ENCODE results near the gene HIPK2.

The HIPK2 gene

DNA sequence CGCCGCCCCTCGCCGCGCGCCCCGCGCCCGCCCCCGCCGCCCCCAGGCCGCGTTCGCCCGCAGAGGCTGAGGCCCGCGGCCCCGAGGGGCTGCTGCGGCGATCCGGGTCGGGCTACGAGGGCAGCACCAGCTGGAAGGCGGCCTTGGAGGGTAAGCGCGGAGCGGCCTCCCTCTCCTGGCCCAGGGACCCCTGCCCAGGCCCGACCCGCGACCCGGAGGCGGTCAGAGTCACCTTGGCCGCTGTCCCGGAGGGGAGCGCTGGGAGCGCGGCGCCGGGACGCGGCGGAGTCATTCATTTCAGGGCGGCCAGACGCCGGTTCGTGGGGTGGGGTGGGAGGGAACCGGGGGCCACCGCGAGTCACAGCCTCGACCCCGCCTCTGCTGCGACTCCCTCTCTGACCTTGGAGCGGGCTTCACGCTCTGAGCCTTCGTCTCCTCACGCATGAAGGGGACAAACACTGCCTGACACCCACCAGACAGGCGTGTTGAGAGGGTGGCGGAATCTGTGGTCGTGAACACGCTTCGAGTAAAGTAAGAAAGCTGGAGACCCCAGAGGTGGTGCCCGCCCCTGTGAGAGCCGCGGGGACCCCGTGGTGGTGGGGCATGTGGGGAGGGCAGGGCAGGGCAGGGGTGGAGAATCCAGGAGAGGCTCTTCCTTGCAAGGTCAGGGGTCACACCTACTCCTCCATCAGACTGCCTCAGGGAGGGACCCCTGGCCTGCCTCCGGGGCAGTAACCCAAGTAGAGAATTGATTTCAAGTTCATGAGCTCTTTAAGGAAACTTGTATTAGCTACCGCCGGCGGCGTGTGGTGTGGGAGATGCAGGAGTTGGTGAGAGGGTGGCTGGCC lies 253.6 kb downstream of the HIPK2 start:
- no peak for DNase-seq

DNA sequence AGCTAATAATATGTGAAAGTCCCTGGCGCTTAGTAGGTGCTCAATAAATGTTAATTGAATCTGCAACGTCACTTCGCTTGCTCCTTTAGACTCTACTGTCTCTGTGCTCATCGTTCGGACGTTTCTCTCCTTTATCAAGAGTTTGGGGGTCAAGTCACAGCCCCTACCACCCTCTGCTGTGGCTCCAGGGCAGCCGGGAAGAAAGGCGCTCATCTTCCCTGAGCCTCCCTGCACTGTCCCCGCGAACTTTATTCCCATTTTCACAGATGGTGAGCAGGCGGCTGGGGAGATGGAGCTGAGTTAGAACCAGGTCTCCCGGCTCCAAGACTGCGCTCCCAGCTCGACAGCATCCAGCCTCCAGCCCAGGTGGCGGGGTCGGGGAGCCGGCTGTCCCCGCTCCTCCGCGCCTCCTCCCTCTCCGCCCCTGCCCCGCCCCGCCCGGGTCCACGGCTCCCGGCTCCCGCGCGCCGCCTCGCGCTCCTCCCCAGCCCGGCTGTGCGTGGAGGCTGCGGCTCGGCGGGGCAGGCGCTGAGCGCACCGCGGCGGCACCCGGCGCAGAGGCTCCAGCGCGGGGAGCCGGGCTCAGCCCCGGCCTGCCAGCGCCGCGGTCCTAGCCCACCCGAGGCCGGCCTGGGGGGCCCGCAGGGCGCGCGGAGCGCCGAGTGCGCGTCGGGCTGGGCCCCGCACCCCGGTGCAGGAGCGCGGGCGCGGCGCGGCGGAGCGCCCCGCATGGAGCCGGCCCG lies 254.4 kb downstream of the HIPK2 start, which contains the start of gene CLEC2L:
Gene CLEC2L, plus strand, starts transcription at position 487 of the 743 bp plus-strand sequence. Its CDS starts 243 bp downstream, at position 730.
- DNase-seq, result no peak

DNA sequence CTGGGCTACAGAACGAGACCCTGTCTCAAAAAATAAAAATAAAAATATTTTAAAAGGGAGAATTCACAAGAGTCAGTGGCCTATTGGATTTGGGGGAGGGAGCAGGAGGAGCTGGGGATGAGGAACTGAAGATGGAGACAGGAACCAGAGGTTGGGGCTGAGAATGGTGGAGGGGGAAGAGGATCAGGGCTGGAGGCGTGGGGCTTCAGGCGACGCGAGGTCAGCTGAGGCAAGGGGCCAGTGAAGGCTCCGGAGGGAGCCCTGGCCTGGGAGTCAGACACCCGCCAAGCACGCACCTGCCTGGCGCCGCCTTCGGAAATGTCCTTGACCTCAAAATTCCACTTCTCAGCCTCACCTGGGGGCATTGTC lies 255.0 kb downstream of the HIPK2 start:
- no peak for DNase-seq

DNA sequence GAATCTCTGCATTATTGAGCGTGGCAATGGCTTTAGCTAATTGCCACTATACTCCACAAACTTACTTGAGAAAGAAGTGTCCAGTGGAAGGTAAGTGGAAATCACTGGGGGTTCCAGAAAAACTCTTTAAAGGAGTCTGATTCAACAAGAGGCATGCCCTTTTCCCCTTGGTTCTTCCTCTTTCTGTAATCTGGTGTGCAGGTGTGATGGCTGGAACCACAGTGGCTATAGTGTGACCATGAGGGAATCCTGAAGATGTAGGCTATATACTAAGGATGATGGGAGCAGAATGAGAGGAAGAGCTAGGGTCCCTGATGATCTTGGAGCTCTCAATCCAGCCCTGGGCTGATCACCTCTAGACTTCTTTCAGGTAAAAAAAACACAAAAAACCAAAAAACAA lies 256.4 kb downstream of the HIPK2 start:
- DNase-seq, result no peak

DNA sequence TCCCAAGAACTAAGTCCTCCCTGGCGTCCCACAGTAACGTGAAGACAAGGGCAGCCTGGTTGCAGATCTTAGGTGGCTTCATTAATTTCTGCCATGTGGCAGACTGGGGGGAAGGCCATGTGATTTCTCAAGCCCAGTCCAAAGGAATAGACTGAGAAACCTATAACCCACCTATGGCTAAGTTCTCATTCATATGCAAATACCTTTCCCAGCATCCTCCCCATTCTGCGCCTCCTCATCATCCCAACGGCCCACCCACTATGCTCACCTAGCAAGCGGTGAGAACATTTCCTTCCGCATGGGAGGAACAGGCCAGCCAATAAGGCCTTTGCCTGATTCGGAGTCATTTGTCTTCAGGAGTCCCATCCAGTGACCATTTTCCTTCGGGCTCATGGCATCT lies 262.5 kb downstream of the HIPK2 start:
- DNase-seq, result no peak
